Measurements from ENCODE around the gene SLC38A6.

DNA sequence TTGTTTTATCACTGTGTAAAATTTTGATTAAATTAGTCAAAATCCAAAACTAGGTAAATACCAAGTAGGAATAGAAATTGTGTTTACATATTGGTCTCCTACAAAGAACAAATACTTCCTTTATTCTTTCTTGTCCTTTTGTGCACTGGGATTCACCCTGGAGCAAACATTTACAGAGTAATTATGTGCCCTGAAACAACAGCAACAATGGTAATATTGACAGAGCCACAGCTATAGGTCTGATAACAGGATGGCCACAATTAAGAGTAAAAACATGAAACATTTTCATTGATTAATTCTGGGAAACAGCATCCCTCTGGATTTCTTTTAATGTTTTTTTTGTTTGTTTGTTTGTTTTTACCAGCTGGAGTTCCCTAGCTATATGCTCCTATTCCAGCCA, 61.2 kb downstream of the SLC38A6 start:
- TF ChIP-seq, protein P1, sequence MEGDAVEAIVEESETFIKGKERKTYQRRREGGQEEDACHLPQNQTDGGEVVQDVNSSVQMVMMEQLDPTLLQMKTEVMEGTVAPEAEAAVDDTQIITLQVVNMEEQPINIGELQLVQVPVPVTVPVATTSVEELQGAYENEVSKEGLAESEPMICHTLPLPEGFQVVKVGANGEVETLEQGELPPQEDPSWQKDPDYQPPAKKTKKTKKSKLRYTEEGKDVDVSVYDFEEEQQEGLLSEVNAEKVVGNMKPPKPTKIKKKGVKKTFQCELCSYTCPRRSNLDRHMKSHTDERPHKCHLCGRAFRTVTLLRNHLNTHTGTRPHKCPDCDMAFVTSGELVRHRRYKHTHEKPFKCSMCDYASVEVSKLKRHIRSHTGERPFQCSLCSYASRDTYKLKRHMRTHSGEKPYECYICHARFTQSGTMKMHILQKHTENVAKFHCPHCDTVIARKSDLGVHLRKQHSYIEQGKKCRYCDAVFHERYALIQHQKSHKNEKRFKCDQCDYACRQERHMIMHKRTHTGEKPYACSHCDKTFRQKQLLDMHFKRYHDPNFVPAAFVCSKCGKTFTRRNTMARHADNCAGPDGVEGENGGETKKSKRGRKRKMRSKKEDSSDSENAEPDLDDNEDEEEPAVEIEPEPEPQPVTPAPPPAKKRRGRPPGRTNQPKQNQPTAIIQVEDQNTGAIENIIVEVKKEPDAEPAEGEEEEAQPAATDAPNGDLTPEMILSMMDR (IDR thresholded peaks at IDR 0.05), result no peak
- TF ChIP-seq POLR2A (IDR thresholded peaks at IDR 0.05), result no peak
